ENCODE measurements around the gene XPNPEP1. TPM values are rescaled to one million over a fixed set of nuclear protein-coding genes. Genes with fewer than 3 reads are reported as not detected.
A peak's percentile ranks its signal among the peaks of the same experiment; 100 is the strongest.

The XPNPEP1 gene
- total RNA-seq, 1 donor from 2014 or later = 45.2 TPM

DNA sequence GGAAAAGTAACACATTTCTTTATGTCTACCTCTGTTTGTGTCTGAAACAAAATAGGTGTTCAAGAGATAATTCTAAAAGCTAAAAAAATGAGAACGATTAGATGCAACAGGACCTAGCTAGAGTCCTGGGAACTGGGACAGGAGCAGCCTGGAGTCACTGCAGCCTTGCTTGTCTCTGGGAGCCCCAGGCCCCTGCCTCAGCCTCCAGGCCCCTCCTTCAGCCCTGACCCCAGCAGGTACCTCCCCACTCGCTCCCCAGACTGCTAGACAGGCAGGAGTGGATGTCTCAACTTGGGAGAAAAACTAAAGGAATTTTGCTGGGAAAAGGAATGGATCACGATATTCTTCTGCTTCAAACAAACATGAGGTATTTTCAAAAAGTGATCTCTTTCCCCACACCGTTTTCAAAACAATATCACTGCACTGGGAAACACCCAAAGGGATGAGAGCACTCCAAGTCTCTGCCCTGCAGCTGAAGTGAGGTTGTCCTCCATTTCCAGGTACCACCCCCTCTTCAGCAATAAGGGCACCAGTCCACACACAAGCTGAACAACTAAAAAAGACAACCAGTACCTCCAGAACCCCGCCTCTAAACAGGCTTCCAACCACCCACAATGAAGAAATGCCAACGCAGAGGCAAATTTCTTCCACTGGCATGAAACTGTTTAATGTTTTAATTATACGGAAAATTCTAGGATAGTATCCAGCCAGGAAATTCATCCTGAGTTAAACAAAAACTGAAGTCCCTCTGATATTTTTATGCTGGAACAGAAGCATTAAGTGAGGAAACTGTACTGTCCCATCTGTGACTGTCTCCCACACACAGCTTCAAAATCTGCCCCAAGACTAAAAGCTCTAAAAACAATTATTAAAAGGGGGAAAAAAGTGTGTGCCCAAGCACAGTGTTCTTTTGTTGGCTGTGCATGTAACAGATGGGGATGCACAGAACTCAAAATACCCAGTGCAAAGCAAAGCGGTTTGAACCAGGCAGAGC, 47.2 kb downstream of the XPNPEP1 start:
- peak; percentile 72 for ATAC-seq
- H3K4me3 ChIP-seq = no peak overlapping the region
- H3K27ac ChIP-seq = peak overlapping the region; percentile 67
- intact Hi-C loops (cut with DNase I) = no loop called here
- no peaks in the 10 kb centered on the region for H3K27me3 ChIP-seq
- peaks cover 14% of the 10 kb centered on the region for H3K4me1 ChIP-seq
- H3K9me3 ChIP-seq = no peaks in the 10 kb centered on the region
- no peak for DNase-seq
- TF ChIP-seq, protein P1, sequence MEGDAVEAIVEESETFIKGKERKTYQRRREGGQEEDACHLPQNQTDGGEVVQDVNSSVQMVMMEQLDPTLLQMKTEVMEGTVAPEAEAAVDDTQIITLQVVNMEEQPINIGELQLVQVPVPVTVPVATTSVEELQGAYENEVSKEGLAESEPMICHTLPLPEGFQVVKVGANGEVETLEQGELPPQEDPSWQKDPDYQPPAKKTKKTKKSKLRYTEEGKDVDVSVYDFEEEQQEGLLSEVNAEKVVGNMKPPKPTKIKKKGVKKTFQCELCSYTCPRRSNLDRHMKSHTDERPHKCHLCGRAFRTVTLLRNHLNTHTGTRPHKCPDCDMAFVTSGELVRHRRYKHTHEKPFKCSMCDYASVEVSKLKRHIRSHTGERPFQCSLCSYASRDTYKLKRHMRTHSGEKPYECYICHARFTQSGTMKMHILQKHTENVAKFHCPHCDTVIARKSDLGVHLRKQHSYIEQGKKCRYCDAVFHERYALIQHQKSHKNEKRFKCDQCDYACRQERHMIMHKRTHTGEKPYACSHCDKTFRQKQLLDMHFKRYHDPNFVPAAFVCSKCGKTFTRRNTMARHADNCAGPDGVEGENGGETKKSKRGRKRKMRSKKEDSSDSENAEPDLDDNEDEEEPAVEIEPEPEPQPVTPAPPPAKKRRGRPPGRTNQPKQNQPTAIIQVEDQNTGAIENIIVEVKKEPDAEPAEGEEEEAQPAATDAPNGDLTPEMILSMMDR (IDR thresholded peaks at IDR 0.05) = no peak
- peaks cover 80% of the 10 kb centered on the region for H3K36me3 ChIP-seq

DNA sequence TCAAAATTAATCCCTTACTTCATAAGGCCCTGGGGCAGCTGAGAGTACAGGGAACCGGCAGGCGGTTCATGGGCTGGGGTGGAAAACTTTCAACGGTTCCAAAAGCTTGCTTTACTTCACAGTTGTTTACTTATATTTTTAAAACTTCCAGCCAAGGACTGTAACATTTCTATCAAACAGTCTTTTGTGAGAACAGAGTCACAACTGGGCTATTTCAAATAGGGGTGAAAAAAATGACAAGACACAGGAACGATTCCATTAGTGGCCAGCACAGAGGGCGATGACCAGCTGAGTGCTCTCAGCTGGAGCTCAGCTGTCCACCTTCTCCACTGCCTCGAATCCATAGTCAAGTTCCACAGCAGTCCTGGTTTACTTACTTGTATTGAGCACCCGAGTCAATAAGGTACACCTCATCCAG, 48.2 kb downstream of the XPNPEP1 start:
- Histone ChIP-seq H3K4me3 (no peak overlapping the region), H3K4me1 (peaks cover 14% of the 10 kb centered on the region), H3K9me3 (no peaks in the 10 kb centered on the region), H3K27me3 (no peaks in the 10 kb centered on the region), H3K27ac (peak overlapping the region; percentile 56), H3K36me3 (peaks cover 79% of the 10 kb centered on the region)
- DNase-seq (no peak), ATAC-seq (peak; percentile 50)
- intact Hi-C loops (cut with DNase I) = no loop called here
- TF ChIP-seq, protein P1 (IDR thresholded peaks at IDR 0.05) = no peak

DNA sequence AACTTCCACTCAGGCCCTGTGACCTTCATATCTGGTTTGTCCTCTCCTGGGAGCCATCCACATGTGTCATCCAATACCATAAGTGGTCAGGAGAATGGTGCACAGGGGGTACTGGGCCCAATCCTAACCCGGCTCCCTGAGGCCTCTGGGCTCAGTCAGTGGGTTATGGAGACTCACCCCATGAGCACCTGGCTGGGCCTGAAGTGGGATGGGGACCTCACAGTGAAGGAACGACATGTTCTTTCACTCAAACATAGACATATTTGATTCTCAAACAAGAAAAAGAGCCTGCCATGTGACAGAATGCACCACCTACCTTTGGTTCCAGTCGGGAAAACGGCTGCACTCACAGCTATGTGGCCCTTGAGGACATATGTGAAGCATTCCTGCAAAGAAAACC, 51.8 kb downstream of the XPNPEP1 start:
- peaks cover 81% of the 10 kb centered on the region for H3K36me3 ChIP-seq
- no peaks in the 10 kb centered on the region for H3K27me3 ChIP-seq
- H3K9me3 ChIP-seq = no peaks in the 10 kb centered on the region
- ATAC-seq (no peak), DNase-seq (no peak)
- no peak overlapping the region for H3K27ac ChIP-seq
- H3K4me1 ChIP-seq = peaks cover 14% of the 10 kb centered on the region
- TF ChIP-seq, protein P1 (IDR thresholded peaks at IDR 0.05) = no peak
- H3K4me3 ChIP-seq = no peak overlapping the region
- intact Hi-C loops (cut with DNase I) = no loop called here

DNA sequence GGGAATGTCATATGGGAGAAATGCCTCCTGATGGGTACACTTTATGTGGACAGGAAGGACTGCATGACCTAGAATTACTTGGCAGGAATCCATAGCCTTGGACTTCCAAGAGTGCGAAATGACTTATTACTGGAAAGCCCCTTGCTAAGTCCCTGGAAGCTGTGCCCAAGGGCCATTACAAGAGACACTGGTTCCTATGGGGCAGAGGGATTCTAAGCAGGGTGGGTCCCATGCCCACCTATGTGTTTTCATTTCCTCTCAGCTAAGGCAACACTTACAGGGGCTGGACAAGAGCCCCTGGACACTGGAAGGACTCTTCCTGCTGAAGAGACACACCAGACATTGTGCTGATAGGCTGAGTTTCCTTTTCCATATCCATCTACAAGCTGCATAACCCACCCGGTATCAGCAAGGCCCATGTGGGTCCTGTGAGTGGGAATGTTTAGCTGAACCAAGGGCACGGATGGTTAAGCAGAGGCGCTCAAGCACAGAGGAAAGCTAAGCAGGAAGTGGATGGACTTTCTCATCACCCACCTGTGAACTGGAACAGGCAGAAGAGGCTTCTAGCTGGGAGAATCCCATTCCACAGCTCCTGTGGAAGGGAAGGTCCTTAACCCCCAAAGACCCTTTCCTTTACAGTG, 56.2 kb downstream of the XPNPEP1 start:
- peaks cover 82% of the 10 kb centered on the region for H3K36me3 ChIP-seq
- H3K27ac ChIP-seq = no peak overlapping the region
- no peak for DNase-seq

DNA sequence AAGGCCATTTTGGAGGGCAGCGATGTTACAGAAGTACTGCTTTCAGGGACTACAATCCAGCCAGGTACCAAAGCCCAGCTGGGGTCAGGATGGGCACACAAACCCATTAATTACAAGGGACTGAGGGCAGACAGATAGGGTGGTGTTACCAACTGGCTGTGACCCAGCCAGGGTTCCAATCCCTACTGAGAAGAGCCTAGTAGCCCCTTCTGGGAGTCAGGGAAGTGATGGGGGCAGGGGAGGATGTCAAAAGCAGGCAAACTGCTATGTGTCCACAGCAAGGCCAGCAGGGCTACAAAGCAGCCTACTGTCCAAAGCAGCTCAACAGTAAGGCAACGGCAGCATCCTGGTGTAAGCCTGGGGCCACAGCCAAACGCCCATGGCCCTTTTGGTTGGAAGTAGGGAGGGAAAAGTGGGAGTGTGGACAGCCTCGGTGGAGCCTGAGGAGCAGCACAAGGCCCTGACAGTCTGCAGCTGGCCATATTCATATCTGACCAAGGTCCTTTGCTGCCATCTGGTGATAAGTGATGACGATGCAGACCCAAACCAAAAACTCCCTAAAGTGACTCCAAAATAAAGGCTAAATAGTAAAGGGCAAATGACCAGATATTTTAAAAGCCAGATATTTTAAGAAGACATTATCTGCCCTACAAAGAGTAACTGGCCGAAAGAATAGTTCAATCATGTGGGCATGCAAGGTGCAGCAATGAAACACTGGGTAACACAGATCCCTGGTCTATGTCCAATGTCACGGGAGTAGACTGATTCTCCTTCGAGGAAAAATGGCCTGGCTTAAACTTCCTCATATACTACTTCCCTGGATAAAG, 56.9 kb downstream of the XPNPEP1 start:
- intact Hi-C loops (cut with DNase I) = no loop called here
- TF ChIP-seq, protein P1 (IDR thresholded peaks at IDR 0.05) = peak; percentile 24
- peaks cover 75% of the 10 kb centered on the region for H3K36me3 ChIP-seq
- no peak for DNase-seq
- no peaks in the 10 kb centered on the region for H3K9me3 ChIP-seq
- no peaks in the 10 kb centered on the region for H3K27me3 ChIP-seq
- ATAC-seq = peak; percentile 52
- H3K4me3 ChIP-seq = no peak overlapping the region
- H3K27ac ChIP-seq = no peak overlapping the region
- H3K4me1 ChIP-seq = no peaks in the 10 kb centered on the region

More for the DNA sequence above, 56.2 kb downstream of the XPNPEP1 start:
- no peak for ATAC-seq
- H3K4me1 ChIP-seq = no peaks in the 10 kb centered on the region
- no peak overlapping the region for H3K4me3 ChIP-seq
- intact Hi-C loops (cut with DNase I) = no loop called here
- no peaks in the 10 kb centered on the region for H3K27me3 ChIP-seq
- TF ChIP-seq, protein P1 (IDR thresholded peaks at IDR 0.05) = no peak
- H3K9me3 ChIP-seq = no peaks in the 10 kb centered on the region

All from upper lobe of right lung (tissue), 1 donor.